Right cardiac atrium (tissue), 5 donors: ENCODE data around the gene PLCXD3. TPM values are rescaled to one million over a fixed set of nuclear protein-coding genes. Genes with fewer than 3 reads are reported as not detected.

Experiments used
- ATAC-seq, 2 donors: fragments of 200-7000 bp; cut with Tn5 transposase; one replicate each; pipeline versions ENCODE4 v1.8.0 to v1.9.1; 2020; ENCODE audit warnings: moderate library complexity in 2 of 2, mild to moderate bottlenecking in 1 of 2
- DNase-seq, 3 donors: peaks; one replicate each; pipeline ENCODE4 v3.0.0-alpha.2; 2020
- H3K27ac ChIP-seq: one replicate; pipeline ENCODE4 v1.5.1; 2013; ENCODE audit warnings: mild to moderate bottlenecking, low read length, control low read depth, moderate library complexity
- H3K27me3 ChIP-seq: one replicate; pipeline ENCODE4 v1.6.1; 2013; ENCODE audit not compliant: control insufficient read depth, insufficient read depth
- H3K4me1 ChIP-seq: one replicate; pipeline ENCODE4 v1.6.1; 2013; ENCODE audit warnings: low read length; ENCODE audit not compliant: control insufficient read depth, insufficient read depth
- H3K4me3 ChIP-seq: one replicate; pipeline ENCODE4 v1.5.1; 2013; ENCODE audit warnings: low read length, control low read depth
- H3K9me3 ChIP-seq: one replicate; pipeline ENCODE4 v1.6.1; 2013; ENCODE audit warnings: low read length; ENCODE audit not compliant: control insufficient read depth
- WGBS: extraction: QIAGEN DNeasy Blood & Tissue Kit; methylation state at CpG from one replicate; pipeline ENCODE4 v1.1.7; 2013; 5-methylcytosine and 5-hydroxymethylcytosine counted together
- intact Hi-C, 4 donors: fragments of 100-400 bp; cut with DNase I; formaldehyde crosslinking; loops; one replicate each; pipeline versions ENCODE4 v1.11.0 to v1.14.0; 2022 to 2023
- polyA plus RNA-seq: library from polyadenylated mRNA; stranded (reverse); fragments of 200-250 nt; gene quantifications from one replicate; pipeline ENCODE4 v1.2.3, GENCODE V29; 2013
- total RNA-seq, 4 donors: library from RNA; stranded (reverse); fragmentation: NEBNext Ultra II Directional; extraction: Animal tissue kit (Norgen Biotek cat#: 25700); gene quantifications; one replicate each; pipeline ENCODE4 v1.2.1, GENCODE V29; 2021
- donor health status: healthy with polysubstance abuse.
- donor health status: DM: no; HTN: yes; CAD: no.
- donor health status: DM: no; HTN: no; CAD: no.
- donor health status: DM: no; HTN: yes; CAD: no; lungs with severe emphysema.
- donor health status: DM: yes; HTN: yes; CAD: no.

PLCXD3 gene
- total and polyA plus RNA-seq, 5 donors = 32.7 to 87.4 (median 61.3) TPM

DNA sequence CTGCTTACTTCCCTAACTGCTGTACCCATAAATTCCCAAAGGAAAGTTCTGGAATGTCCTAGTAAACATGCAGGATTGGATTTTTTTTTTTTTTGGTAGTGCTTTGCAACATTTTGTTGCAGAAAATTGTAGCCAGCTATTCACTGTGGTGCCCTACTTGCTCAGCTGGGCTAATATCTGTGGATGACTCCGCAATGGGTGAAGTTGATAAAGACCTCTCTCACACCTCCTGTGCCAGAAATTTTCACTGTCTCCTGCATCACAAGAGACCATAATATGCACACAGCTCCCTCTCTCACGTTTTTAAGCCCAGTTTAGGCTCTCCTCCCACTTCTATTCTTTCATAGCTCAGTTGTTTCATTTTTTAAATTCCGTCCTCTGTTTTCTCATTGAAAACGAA lies 160.6 kb downstream of the PLCXD3 start:
- WGBS = 37% methylated on average over 4 of the region's 4 CpGs
- DNase-seq = no peak
- intact Hi-C loops = no loop called here
- H3K27me3 ChIP-seq = no peaks in the 10 kb centered on the region
- H3K4me1 ChIP-seq = peaks cover 2% of the 10 kb centered on the region
- no peak overlapping the region for H3K4me3 ChIP-seq
- no peaks in the 10 kb centered on the region for H3K9me3 ChIP-seq
- H3K27ac ChIP-seq = no peak overlapping the region
- ATAC-seq = peak; percentile 63 to 85

DNA sequence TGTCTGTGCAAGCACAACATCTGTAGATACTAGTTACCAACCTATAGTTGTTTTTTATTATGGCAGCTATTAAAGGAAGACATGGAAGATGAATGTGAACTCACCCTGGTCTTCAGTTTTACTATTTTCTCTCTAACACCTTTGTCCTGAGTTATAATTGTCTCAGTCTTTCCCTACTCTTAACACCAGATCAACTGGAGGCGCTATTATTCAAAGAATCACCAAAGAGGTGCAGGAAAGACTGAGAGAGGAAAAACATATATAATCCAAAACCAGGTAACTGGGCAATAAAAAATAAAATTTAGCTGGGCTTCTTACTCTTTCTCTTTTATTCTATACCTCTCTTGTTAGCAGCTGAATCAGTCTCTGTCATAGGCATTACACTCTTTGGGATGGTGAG lies 162.8 kb downstream of the PLCXD3 start:
- H3K4me3 ChIP-seq = no peak overlapping the region
- DNase-seq (no peak), ATAC-seq (no peak)
- intact Hi-C loops = no loop called here
- H3K9me3 ChIP-seq = no peaks in the 10 kb centered on the region
- 96% methylated on average over 1 of the region's 1 CpG for WGBS
- H3K27me3 ChIP-seq = no peaks in the 10 kb centered on the region
- peaks cover 2% of the 10 kb centered on the region for H3K4me1 ChIP-seq
- no peak overlapping the region for H3K27ac ChIP-seq

DNA sequence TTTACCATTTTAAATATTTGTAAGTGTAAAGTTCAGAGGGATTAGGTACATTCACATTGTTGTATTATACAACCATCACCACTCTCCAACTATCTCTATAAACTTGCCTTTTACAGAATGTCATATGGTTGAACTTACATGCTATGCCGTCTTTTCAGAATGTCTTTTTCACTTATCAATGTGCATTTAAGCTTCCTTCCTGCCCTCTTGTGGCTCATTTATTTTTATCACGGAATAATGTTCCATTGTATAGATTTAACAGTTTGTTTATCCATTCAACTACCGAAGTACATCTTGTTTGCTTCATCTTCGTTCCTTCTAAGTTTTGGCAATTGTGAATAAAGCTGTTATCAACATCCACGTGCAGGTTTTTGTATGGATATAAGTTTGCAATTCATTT lies 163.8 kb downstream of the PLCXD3 start:
- H3K27ac ChIP-seq = no peak overlapping the region
- no peak overlapping the region for H3K4me3 ChIP-seq
- peaks cover 2% of the 10 kb centered on the region for H3K4me1 ChIP-seq
- no peak for DNase-seq
- H3K9me3 ChIP-seq = no peaks in the 10 kb centered on the region
- intact Hi-C loops = no loop called here
- H3K27me3 ChIP-seq = no peaks in the 10 kb centered on the region
- 35% methylated on average over 5 of the region's 5 CpGs for whole genome bisulfite sequencing
- no peak for ATAC-seq

DNA sequence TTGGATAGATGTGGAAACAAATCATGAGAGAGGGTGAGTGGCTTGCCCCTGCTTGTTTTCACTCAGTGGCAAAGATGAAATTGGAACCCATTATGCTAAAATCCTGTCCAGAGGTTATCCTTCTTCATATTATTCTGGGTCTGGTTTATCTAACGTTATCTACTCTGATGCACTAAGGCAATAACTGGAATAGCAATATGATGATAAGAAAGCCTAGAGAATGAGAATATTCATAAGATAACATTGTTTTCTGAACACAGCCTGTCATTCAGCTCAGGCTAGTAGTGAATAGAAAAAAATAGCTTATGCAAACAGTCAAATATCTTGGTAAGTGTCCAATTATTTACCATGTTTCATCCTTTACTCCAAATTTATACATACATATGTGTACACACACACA lies 165.1 kb downstream of the PLCXD3 start:
- ATAC-seq (peak; percentile 23 to 41), DNase-seq (no peak)
- intact Hi-C loops = no loop called here
- Histone ChIP-seq H3K27ac (no peak overlapping the region), H3K4me3 (no peak overlapping the region), H3K27me3 (no peaks in the 10 kb centered on the region), H3K4me1 (peaks cover 4% of the 10 kb centered on the region), H3K9me3 (no peaks in the 10 kb centered on the region)
- WGBS = 11% methylated on average over 1 of the region's 1 CpG

DNA sequence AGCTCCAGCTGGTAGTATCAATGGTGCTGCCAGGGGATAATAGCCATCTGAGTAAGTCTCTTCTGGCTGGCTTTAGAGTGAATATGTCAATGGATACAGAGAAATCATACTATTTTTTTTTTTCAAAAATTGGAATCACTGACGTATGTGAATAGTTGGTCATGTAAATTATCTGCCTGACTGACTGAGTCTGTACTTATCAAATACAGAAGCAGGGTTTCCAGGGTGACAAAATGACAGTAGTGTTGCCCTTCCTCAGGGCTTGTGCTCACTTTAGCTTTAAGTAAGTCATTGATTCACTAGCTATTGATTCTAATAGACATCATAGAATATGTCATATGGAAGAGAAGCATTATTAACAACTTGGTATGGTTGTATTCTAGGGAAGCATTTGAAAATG lies 171.1 kb downstream of the PLCXD3 start:
- Histone ChIP-seq H3K27me3 (no peaks in the 10 kb centered on the region), H3K9me3 (no peaks in the 10 kb centered on the region), H3K4me3 (no peak overlapping the region), H3K27ac (no peak overlapping the region), H3K4me1 (peaks cover 10% of the 10 kb centered on the region)
- WGBS = 80% methylated on average over 1 of the region's 1 CpG
- intact Hi-C loops = no loop called here
- DNase-seq (no peak), ATAC-seq (no peak)

DNA sequence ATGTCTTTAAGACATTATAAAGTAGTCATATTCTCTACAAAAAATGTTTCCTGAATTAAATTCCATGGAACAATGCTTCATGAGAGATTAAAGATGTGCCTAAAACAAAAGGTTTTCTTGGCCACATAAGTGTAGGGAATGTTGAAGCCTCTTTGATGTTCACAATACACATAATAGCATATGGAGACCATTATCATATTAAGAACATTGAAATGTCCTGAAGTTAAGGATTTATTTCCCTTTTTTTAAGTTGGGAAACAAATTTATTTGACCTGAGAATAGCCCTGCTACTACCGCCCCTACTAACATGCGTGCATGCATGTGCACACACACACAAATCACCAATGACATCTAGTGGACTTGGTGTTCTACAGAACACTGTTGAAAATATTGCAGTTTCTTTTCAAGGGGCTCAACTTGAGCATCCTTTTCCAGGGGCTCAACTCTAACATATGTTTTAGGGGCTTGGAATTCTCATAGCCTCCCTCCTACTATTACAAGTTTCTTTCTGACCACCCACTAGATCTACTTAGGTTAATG lies 172.2 kb downstream of the PLCXD3 start:
- DNase-seq (no peak), ATAC-seq (peak in 1 of 2 donors; percentile 38)
- WGBS = 57% methylated on average over 2 of the region's 2 CpGs
- Histone ChIP-seq H3K27ac (no peak overlapping the region), H3K4me1 (peaks cover 13% of the 10 kb centered on the region), H3K4me3 (no peak overlapping the region), H3K9me3 (no peaks in the 10 kb centered on the region), H3K27me3 (no peaks in the 10 kb centered on the region)
- intact Hi-C loops = no loop called here

DNA sequence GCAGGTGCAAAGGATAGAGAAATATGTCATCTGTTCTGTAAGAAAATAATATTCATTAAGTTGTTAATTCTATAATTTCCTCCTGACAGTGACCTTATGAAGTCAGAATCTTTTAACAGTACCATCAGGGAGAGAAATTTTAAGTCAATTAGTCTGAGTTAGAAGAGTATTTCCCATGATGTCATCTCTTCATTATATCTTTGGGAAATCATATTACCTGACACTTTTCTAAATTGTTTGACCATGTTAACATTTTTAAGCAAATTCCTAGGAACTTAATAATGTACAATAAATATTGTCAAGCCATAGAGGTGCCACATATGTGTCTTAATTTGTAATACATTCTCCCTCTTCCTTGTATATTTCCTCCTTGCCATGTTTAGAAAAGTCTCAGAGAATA lies 172.7 kb downstream of the PLCXD3 start:
- Histone ChIP-seq H3K27me3 (no peaks in the 10 kb centered on the region), H3K9me3 (no peaks in the 10 kb centered on the region), H3K4me3 (no peak overlapping the region), H3K4me1 (peaks cover 13% of the 10 kb centered on the region), H3K27ac (no peak overlapping the region)
- intact Hi-C loops = no loop called here
- ATAC-seq (no peak), DNase-seq (no peak)

DNA sequence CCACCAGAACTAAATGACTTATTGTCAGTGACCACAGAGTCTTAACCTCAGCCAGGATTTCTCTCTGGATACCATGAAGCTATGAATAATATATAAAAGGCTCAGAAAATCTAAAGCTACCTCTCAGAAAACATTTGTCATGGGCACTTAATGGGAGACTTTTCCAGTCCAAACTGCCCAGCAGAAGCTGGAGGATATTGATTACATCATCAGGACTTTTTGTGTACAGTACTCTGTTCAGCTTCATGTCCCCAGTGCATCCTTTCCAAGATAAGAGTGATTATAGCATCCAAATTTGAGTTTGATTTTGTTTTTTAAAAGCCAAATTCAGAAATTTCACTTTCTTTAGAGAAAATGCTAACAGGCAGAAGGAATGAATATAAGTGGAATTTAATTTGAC lies 173.2 kb downstream of the PLCXD3 start:
- Histone ChIP-seq H3K27me3 (no peaks in the 10 kb centered on the region), H3K4me1 (peaks cover 13% of the 10 kb centered on the region), H3K4me3 (no peak overlapping the region), H3K27ac (peak overlapping the region; percentile 52), H3K9me3 (no peaks in the 10 kb centered on the region)
- DNase-seq (no peak), ATAC-seq (peak in 1 of 2 donors; percentile 60)
- intact Hi-C loops = no loop called here

DNA sequence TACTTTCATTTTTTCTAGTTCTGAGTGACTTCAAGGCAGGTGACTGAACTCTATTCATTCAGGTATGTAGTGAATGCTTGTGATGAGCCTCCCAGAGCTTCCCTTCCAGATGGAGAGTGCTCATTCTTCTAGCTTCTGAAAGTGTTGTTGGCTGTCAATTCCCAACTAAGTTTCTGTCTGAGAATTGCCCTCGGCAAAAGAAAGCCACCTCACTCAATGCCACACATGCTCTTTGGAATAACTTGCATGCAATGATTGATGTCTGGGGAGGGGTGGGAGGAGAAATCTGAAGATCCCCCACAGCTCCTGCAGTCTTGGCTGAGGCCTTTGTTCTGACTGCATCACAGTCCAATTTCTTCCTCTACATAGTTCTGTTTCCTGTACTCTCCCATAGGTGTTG lies 173.9 kb downstream of the PLCXD3 start:
- intact Hi-C loops = no loop called here
- DNase-seq = no peak
- ATAC-seq = no peak
- Histone ChIP-seq H3K9me3 (no peaks in the 10 kb centered on the region), H3K4me1 (peaks cover 13% of the 10 kb centered on the region), H3K27ac (no peak overlapping the region), H3K4me3 (no peak overlapping the region), H3K27me3 (no peaks in the 10 kb centered on the region)
- WGBS = 82% methylated on average over 1 of the region's 1 CpG

DNA sequence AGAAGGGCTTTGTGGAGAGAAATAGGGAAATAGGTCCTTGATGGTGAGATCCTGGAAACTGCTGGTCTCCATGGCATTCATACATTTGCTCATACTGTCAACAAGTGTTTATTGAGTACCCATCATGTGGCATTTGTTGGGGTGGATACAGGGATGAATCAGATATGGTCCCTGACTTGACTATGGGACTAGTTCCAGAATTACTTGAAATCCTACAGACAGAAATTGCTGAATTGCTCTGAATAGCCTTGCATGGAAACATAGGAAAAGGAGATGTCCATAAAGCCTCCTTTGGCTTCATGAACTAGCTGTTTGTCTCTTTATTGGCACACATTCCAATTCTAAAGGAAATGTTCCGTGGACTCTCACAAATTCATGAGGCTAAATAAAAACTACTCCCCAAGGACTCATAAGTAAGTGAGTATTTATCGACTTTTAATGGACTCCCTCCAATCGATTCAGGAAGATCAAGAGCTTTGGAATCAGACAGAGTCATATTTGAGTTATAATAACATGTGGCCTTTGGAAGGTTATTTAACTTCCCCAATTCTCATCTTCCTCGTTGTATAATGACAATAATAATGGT lies 174.7 kb downstream of the PLCXD3 start:
- no peaks in the 10 kb centered on the region for H3K9me3 ChIP-seq
- intact Hi-C loops = no loop called here
- H3K27me3 ChIP-seq = no peaks in the 10 kb centered on the region
- ATAC-seq (no peak), DNase-seq (no peak)
- H3K27ac ChIP-seq = peak overlapping the region; percentile 58
- peaks cover 13% of the 10 kb centered on the region for H3K4me1 ChIP-seq
- no peak overlapping the region for H3K4me3 ChIP-seq
- WGBS = 36% methylated on average over 4 of the region's 4 CpGs

DNA sequence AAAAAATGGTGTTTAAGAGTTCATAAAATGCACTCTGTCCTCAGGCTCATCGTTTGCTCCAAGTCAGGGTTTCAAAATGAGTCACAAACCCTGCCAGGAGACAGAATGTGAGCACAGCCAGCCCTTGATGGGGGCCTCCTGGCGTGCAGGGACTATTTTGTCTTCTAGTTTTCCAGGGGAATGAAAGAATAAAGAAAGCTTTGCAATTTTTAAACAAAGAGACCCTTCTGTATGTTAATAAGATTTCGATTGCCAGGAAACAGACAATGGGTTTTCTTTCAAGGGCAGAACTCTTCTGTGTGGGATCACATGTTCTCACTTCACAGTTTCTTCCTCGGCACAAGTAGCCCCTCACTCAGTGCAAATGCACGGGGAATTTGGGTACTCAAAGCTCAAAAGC lies 175.6 kb downstream of the PLCXD3 start:
- WGBS = 34% methylated on average over 5 of the region's 5 CpGs
- Histone ChIP-seq H3K27ac (peak overlapping the region; percentile 64), H3K9me3 (no peaks in the 10 kb centered on the region), H3K27me3 (no peaks in the 10 kb centered on the region), H3K4me3 (peak overlapping the region; percentile 27), H3K4me1 (peaks cover 10% of the 10 kb centered on the region)
- intact Hi-C loops = no loop called here
- peak; percentile 33 to 80 (median 45) for DNase-seq
- peak; percentile 88 to 89 for ATAC-seq

DNA sequence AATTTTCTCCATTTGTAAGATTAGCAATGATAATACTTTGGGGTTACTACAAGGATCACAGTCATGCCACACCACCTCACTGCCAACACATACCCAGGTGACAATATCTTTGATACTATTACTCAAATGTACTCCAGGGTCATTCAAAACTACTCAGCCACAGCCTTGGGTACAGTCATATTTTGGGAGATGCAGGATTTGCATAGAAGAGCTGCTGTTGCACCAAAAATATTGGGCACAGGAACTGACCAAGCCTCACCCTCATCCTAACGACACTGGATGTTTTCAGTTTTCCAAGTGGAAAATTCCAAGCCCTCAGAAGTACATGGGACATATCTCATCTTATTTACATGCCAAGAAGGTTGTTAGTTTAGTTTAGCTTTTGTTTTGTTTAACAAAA lies 176.2 kb downstream of the PLCXD3 start:
- no peak for DNase-seq
- Histone ChIP-seq H3K4me1 (peaks cover 10% of the 10 kb centered on the region), H3K9me3 (no peaks in the 10 kb centered on the region), H3K27me3 (no peaks in the 10 kb centered on the region), H3K27ac (peak overlapping the region; percentile 20), H3K4me3 (peak overlapping the region; percentile 27)
- ATAC-seq = peak; percentile 78 to 79
- 4% methylated on average over 1 of the region's 1 CpG for WGBS
- intact Hi-C loops = no loop called here
